GM23338 (cell line): ENCODE data around the gene TECPR2. TPM values are rescaled to one million over a fixed set of nuclear protein-coding genes. Genes with fewer than 3 reads are reported as not detected.

ENCODE experiments used
- ATAC-seq: fragments of 200-7000 bp; cut with Tn5 transposase; 3 replicates; pipeline ENCODE4 v1.9.1; 2020
- DNase-seq: peaks from one replicate; pipeline ENCODE4 v3.0.0-alpha.2; 2015; ENCODE audit warnings: low spot score
- H2AFZ ChIP-seq: fragments of 200-600 bp; sonication (generic); 2 replicates; pipeline ENCODE4 v1.8.0; 2016; ENCODE audit warnings: antibody characterized with exemption, mild to moderate bottlenecking, moderate library complexity
- H3F3A ChIP-seq: fragments of 200-600 bp; sonication (generic); replicated peaks from 2 replicates; pipeline ENCODE4 v1.8.0; 2017; ENCODE audit warnings: antibody characterized with exemption, mixed run types, low read depth
- H3K27ac ChIP-seq: fragments of 200-600 bp; sonication (generic); 2 replicates; pipeline ENCODE4 v1.6.1; 2016; ENCODE audit warnings: low read depth
- H3K27me3 ChIP-seq: fragments of 200-600 bp; sonication (generic); 2 replicates; pipeline ENCODE4 v1.8.0; 2016; ENCODE audit warnings: mild to moderate bottlenecking, mixed run types, moderate library complexity; ENCODE audit not compliant: insufficient read depth
- H3K36me3 ChIP-seq: fragments of 200-600 bp; sonication (generic); 2 replicates; pipeline ENCODE4 v1.8.0; 2016; ENCODE audit warnings: mild to moderate bottlenecking; ENCODE audit not compliant: insufficient read depth
- H3K4me1 ChIP-seq: fragments of 200-600 bp; sonication (generic); 2 replicates; pipeline ENCODE4 v1.8.0; 2016; ENCODE audit warnings: mild to moderate bottlenecking, moderate library complexity; ENCODE audit not compliant: insufficient read depth
- H3K4me2 ChIP-seq: fragments of 200-600 bp; sonication (generic); 2 replicates; pipeline ENCODE4 v1.7.1; 2017; ENCODE audit warnings: mixed run types
- H3K4me3 ChIP-seq: fragments of 200-600 bp; sonication (generic); 2 replicates; pipeline ENCODE4 v1.6.1; 2016; ENCODE audit warnings: mixed run types
- H3K79me2 ChIP-seq: fragments of 200-600 bp; sonication (generic); replicated peaks from 2 replicates; pipeline ENCODE4 v1.8.0; 2017; ENCODE audit warnings: mild to moderate bottlenecking; ENCODE audit not compliant: insufficient read depth
- H3K9me2 ChIP-seq: fragments of 200-600 bp; sonication (generic); 2 replicates; pipeline ENCODE4 v1.8.0; 2017; ENCODE audit not compliant: insufficient read depth
- H4K20me1 ChIP-seq: fragments of 200-600 bp; sonication (generic); replicated peaks from 2 replicates; pipeline ENCODE4 v1.8.0; 2017; ENCODE audit warnings: mild to moderate bottlenecking; ENCODE audit not compliant: insufficient read depth
- H3K27ac Mint-ChIP-seq: 2 replicates; pipeline ENCODE4 v1.8.0; 2020; ENCODE audit warnings: inconsistent platforms, mild to moderate bottlenecking, moderate library complexity, mixed read lengths
- H3K27me3 Mint-ChIP-seq: 3 replicates; pipeline ENCODE4 v1.8.0; 2022; ENCODE audit warnings: low read depth, mild to moderate bottlenecking, moderate library complexity, mixed read lengths, inconsistent platforms; ENCODE audit not compliant: insufficient read depth, poor library complexity
- H3K36me3 Mint-ChIP-seq: 3 replicates; pipeline ENCODE4 v1.8.0; 2021; ENCODE audit warnings: low read depth, mild to moderate bottlenecking, inconsistent platforms, moderate library complexity, mixed read lengths
- H3K4me1 Mint-ChIP-seq: 3 replicates; pipeline ENCODE4 v1.8.0; 2020; ENCODE audit warnings: mild to moderate bottlenecking, inconsistent platforms, mixed read lengths
- H3K4me3 Mint-ChIP-seq: 3 replicates; pipeline ENCODE4 v1.8.0; 2021; ENCODE audit warnings: moderate library complexity, mild to moderate bottlenecking, inconsistent platforms, mixed read lengths
- H3K9me3 Mint-ChIP-seq: 3 replicates; pipeline ENCODE4 v1.8.0; 2020; ENCODE audit warnings: moderate library complexity, mild to moderate bottlenecking, inconsistent platforms, mixed read lengths
- JUNB ChIP-seq: IDR thresholded peaks from one replicate; pipeline ENCODE4 v1.6.1; 2016; ENCODE audit warnings: antibody characterized with exemption; ENCODE audit not compliant: unreplicated experiment
- ZNF114 ChIP-seq: fragments of 250-450 bp; sonication (Bioruptor Pico); IDR thresholded peaks from 2 replicates; pipeline ENCODE4 v1.5.0; 2020; ENCODE audit warnings: mild to moderate bottlenecking, moderate library complexity
- ZNF331 ChIP-seq: fragments of 250-450 bp; sonication (Bioruptor Pico); IDR thresholded peaks from 2 replicates; pipeline ENCODE4 v1.5.0; 2020; ENCODE audit warnings: low read depth, mild to moderate bottlenecking, moderate library complexity
- polyA plus RNA-seq: library from polyadenylated mRNA; unstranded; fragments of >200 nt; fragmentation: Nextera tagmentation; extraction: Ambion mirVana; gene quantifications from 2 replicates; pipeline ENCODE4 v1.2.1, GENCODE V29; 2016
- total RNA-seq: library from RNA; depleted of rRNA; stranded (reverse); fragments of >200 nt; shearing (Covaris generic); gene quantifications from 2 replicates; pipeline ENCODE4 v1.2.3, GENCODE V29; 2014
- TF ChIP-seq, protein P1 (sequence below): IDR thresholded peaks from 2 replicates; pipeline ENCODE4 v1.6.1; 2016; ENCODE audit warnings: antibody characterized with exemption
- TF ChIP-seq, protein P2 (sequence below): IDR thresholded peaks from one replicate; pipeline ENCODE4 v1.6.1; 2018; ENCODE audit warnings: antibody characterized with exemption; ENCODE audit not compliant: unreplicated experiment

TECPR2 gene
- total and polyA plus RNA-seq, 2 experiments from 2014 or later = 4.8 to 20.5 TPM

DNA sequence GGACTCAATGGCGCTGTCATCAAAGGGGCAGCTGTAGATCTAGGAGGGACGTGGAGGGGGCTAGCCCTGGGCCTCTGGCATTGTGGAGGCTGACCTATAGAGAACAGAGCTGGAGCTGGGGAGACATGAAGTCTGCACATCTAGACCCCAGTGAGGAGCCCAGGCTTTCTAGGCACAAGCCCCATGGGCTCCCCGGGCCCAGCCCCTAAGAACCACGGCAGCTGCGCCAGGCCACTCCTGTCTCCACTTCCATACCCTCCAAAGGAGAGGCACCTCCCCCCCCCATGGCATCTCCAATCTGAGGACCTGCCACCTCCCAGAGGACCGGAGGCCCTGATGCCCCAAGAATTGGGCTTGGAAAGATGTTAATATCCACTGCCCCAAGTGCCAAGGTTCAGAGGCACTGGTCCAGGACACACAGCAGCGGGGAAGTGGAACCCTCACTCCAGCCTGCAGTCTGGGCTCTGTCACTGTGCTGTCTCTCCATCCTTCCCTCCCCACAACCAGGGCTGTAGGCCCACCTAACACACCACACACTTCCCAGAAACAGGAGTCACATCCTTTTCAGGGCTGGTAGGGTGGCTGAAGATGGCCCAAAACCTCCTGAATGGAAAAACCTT is 142.4 kb downstream of the TECPR2 start:
- Histone ChIP-seq H4K20me1 (peaks cover 4% of the 10 kb centered on the region; the same call in 1 of the 2 replicates), H3K79me2 (no peaks in the 10 kb centered on the region), H3K27ac (no peak overlapping the region), H3K4me1 (no peaks in the 10 kb centered on the region), H3K36me3 (0 out of 2 replicates have a peak, but pooled peaks cover 2% of the 10 kb centered on the region), H3K27me3 (peaks cover 11% of the 10 kb centered on the region; the same call in 1 of the 2 replicates), H2AFZ (no peak overlapping the region), H3F3A (peaks cover 19% of the 10 kb centered on the region), H3K9me2 (no peaks in the 10 kb centered on the region), H3K4me2 (no peak overlapping the region), H3K4me3 (no peak overlapping the region)
- Mint-ChIP-seq H3K27me3 (peaks cover 6% of the 10 kb centered on the region), H3K9me3 (no peaks in the 10 kb centered on the region), H3K36me3 (peaks cover 4% of the 10 kb centered on the region; the same call in 1 of the 3 replicates), H3K4me3 (no peak overlapping the region), H3K4me1 (peaks cover 9% of the 10 kb centered on the region), H3K27ac (no peak overlapping the region)
- TF ChIP-seq JUNB (no peak), ZNF331 (CRISPR knock-in tag) (no peak)
- TF ChIP-seq, protein P1, sequence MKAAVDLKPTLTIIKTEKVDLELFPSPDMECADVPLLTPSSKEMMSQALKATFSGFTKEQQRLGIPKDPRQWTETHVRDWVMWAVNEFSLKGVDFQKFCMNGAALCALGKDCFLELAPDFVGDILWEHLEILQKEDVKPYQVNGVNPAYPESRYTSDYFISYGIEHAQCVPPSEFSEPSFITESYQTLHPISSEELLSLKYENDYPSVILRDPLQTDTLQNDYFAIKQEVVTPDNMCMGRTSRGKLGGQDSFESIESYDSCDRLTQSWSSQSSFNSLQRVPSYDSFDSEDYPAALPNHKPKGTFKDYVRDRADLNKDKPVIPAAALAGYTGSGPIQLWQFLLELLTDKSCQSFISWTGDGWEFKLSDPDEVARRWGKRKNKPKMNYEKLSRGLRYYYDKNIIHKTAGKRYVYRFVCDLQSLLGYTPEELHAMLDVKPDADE = no peak
- TF ChIP-seq, protein P2, sequence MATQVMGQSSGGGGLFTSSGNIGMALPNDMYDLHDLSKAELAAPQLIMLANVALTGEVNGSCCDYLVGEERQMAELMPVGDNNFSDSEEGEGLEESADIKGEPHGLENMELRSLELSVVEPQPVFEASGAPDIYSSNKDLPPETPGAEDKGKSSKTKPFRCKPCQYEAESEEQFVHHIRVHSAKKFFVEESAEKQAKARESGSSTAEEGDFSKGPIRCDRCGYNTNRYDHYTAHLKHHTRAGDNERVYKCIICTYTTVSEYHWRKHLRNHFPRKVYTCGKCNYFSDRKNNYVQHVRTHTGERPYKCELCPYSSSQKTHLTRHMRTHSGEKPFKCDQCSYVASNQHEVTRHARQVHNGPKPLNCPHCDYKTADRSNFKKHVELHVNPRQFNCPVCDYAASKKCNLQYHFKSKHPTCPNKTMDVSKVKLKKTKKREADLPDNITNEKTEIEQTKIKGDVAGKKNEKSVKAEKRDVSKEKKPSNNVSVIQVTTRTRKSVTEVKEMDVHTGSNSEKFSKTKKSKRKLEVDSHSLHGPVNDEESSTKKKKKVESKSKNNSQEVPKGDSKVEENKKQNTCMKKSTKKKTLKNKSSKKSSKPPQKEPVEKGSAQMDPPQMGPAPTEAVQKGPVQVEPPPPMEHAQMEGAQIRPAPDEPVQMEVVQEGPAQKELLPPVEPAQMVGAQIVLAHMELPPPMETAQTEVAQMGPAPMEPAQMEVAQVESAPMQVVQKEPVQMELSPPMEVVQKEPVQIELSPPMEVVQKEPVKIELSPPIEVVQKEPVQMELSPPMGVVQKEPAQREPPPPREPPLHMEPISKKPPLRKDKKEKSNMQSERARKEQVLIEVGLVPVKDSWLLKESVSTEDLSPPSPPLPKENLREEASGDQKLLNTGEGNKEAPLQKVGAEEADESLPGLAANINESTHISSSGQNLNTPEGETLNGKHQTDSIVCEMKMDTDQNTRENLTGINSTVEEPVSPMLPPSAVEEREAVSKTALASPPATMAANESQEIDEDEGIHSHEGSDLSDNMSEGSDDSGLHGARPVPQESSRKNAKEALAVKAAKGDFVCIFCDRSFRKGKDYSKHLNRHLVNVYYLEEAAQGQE = no peak
- no peak for DNase-seq
- no peak for ATAC-seq

DNA sequence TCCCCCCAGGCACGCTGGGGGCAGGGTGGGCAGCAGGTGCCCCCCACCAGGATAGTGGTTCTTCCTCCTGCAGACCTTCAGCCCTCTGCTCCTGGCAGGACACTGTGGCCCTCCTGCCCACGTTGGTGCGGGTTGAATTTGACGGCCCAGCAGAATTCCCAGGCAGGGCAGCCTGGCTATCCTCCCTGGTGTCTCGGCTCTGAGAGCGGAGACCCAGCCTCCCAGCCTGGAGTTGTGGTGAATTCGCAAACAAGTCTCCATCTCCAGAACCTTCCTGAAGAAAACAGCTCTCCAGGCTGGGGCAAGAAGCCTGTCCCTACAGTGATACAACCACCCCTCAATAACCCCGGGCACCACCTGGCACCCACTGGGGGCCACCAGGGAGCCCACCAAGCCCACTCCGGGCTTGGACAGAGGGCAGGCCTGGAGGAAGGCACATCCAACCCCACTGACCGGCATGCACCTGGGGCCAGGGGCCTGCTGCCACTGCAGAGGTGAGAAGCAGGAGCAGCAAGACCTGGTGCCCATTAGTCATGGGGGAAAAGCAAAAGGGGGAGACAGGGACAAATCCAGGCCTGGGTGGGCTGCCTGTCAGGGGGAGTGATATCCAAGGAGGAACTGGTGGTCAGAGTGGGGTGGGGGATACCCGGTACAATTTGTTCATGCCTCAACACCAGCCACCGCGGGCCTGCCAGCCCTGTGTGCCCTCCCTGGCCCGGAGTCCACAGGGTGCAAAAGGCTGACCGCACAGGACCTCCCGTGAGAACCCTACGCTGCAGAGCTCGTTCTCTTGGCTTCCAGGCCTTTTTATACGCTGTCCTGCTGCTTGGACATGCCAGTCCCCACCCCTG is 143.3 kb downstream of the TECPR2 start:
- peaks cover 16% of the 10 kb centered on the region for H3F3A ChIP-seq
- H3K4me3 Mint-ChIP-seq = no peak overlapping the region
- H3K9me2 ChIP-seq = no peaks in the 10 kb centered on the region
- H3K36me3 ChIP-seq = no peaks in the 10 kb centered on the region
- H3K4me3 ChIP-seq = no peak overlapping the region
- peaks cover 11% of the 10 kb centered on the region; the same call in 1 of the 2 replicates for H3K27me3 ChIP-seq
- peaks cover 3% of the 10 kb centered on the region; the same call in 1 of the 2 replicates for H4K20me1 ChIP-seq
- peaks cover 3% of the 10 kb centered on the region; the same call in 1 of the 3 replicates for H3K36me3 Mint-ChIP-seq
- H3K4me2 ChIP-seq = no peak overlapping the region
- H3K27ac Mint-ChIP-seq = no peak overlapping the region
- peaks cover 15% of the 10 kb centered on the region for H3K4me1 Mint-ChIP-seq
- ATAC-seq = no peak
- H3K79me2 ChIP-seq = no peaks in the 10 kb centered on the region
- peaks cover 9% of the 10 kb centered on the region for H3K27me3 Mint-ChIP-seq
- DNase-seq = no peak
- no peaks in the 10 kb centered on the region; the same call in 1 of the 2 replicates for H3K4me1 ChIP-seq
- no peaks in the 10 kb centered on the region for H3K9me3 Mint-ChIP-seq
- no peak overlapping the region for H3K27ac ChIP-seq
- H2AFZ ChIP-seq = no peak overlapping the region
- TF ChIP-seq, protein P2 = no peak
- no peak for TF ChIP-seq ZNF114
